ENCODE results near the gene FOXO6.

- no peak for TF ChIP-seq CTCF (conservative IDR thresholded peaks at IDR 0.05 in 1 of 2, IDR thresholded peaks at IDR 0.05 in 1 of 2; ENCODE audit: low read depth in 1 of 2, low read length in 2 of 2)
- TF ChIP-seq EZH2 (IDR thresholded peaks at IDR 0.05; ENCODE audit: low read length, missing control alignments): no peak
Observed at GRCh38 chr1:41427122-41427913, 66.1 kb downstream of the FOXO6 start.

All from fibroblast of lung (primary cell).